ENCODE results near the gene WBP4.
A peak's percentile ranks its signal among the peaks of the same experiment; 100 is the strongest.
"Not testable (repeated sequence)": the region's sequence is repeated elsewhere in the genome, so short reads cannot be mapped to it uniquely, and the experiment has no call there.

Gene WBP4

DNA sequence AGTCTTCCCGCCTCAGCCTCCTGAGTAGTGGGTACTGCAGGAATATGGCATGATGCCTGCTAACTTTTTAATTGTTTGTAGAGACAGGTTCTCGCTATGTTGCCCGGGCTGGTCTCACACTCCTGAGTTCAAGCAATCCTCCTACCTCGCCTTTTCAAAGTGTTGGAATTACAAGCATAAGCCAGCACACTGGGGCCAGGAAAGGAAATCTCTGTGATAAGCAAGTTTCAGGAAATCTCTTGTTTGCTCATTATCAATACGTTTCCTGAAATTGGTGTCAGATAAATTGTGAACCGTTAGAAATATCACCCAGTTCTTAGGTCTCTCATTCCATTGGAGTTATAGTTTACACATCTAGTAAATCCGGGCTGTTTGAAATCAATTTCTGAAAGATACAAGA lies 14.2 kb downstream of the WBP4 start:
- DNase-seq = no peak

DNA sequence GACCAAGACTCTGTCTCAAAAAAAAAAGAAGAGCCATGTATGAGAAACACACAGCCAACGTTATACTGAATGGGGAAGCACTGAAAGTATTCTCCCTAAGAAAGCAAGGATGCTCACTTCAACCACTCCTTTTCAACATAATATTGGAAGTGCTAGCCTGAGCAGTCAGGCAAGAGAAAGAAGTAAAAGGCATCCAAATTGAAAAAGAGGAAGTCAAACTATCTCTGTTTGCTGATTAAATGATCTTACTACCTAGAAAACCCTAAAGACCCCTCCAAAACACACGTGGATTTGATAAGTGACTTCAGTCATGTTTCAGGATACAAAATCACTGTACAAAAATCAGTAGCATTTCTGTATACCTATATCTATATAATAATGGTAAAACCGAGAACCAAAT lies 16.2 kb downstream of the WBP4 start:
- DNase-seq = no peak

DNA sequence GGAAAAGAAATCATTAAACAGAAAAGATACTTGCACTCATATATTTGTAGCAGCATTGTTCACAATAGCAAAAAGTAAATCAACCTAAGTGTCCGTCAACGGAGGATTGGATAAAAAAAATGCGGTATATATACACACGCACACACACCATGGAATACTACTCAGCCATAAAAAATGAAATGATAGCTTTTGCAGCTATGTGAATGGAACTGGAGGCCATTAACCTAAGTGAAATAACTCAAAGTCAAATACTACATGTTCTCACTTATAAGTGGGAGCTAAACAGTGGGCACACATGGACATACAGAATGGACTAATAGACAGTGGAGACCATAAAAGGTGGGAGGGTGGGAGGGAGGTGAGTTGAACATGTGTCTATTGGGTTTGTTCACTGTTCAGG lies 18.4 kb downstream of the WBP4 start:
- no peak for DNase-seq

DNA sequence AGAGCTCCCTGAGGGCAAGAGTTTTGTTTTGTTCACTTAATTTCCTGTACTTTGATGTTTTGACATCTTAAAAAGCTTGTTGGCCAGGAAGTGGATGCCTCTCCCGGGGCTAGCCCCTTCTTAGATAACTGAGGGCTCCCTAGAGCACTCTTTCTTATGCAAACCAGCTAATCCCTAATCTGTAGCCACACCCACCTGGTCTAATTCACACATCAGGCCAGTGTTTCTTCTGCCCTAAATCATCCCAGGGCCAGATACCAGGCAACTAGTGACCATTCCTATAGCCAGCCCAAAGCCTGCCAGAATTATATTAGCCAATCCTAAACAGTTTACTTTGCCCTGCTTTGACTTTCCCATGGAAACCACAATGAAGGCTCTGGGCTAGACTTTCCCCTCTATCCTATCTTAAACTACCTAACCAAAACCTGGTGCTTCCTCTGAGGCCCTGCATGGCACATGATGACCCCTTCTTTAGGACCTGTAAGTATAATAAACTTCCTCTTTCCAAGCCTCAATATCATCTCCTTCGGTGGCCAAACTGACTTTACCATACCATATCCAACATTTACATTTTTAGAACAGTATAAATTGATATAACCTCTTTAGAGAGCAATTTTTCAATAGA lies 24.8 kb downstream of the WBP4 start:
- DNase-seq = no peak

DNA sequence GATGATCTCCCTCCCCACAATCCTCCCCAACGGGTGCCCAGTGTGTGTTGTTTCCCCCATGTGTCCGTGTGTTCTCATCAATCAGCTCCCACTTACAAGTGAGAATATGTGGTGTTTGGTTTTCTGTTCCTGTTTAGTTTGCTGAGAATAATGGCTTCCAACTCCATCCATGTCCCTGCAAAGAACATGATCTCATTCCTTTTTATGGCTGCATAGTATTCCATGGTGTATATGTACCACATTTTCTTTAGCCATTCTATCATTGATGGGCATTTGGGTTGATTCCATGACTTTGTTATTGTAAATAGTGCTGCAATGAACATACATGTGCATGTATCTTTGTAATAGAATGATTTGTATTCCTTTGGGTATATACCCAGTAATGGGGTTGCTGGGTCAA lies 34.4 kb downstream of the WBP4 start:
- not testable (repeated sequence) for DNase-seq

DNA sequence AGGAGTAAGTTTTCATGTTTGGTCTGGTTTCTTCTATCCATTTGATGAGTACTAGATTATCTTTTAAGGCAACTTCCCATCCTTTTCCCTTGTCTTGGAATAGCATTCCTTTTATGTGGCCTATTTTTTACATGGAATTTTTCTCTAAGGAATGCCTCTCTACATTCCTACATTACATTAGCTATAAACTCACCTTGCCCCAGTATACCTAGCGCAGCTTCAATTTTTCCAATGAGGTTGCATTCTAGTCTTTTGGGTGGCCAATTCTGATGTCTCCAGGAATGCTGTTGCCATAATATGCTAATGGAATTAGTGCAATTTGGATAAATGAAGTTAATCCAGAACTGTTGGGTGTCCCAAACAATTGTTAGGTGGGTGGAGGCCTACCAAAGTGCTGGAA lies 37.5 kb downstream of the WBP4 start:
- no peak for DNase-seq

DNA sequence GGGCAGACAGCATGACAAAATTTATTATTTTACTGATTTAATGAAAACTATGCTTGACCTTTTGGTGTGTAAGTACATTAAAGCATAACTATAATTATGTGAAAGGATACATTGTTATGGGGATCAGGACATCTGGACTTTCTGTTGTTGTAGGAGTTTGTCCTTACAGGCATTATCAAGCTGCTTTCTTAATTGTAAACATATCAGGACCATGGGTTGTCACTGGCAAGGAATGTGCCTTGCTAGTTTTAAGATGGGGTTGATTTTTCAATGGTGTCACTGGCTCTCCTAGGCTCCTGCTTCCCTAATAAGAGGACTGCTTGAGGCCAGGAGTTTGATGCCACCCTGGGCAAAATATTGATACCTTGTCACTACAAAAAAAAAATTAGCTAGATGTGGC lies 38.7 kb downstream of the WBP4 start:
- DNase-seq = no peak

DNA sequence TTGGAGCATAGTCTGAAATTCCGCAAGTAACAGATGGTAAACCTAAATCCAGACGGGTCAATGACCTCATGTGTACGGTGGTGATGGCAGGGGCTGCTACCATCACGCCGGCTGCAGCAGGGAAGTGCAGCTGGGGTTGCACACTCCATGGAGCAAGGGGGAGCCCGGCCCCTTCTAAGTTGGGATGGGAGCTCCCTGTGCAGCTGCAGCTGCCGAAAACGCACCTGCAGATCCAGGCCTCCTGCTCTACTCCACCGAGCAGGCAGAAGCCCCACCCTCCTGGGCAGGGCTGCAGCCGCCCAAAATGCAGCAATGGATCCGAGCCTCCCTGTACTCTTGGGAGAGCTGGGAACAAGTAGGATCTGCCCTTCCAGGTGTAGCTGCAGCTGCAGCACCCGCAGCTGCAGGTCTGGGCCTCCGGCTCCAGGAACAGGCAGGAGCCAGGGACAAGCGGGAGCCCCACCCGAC lies 45.8 kb downstream of the WBP4 start:
- no peak for DNase-seq

DNA sequence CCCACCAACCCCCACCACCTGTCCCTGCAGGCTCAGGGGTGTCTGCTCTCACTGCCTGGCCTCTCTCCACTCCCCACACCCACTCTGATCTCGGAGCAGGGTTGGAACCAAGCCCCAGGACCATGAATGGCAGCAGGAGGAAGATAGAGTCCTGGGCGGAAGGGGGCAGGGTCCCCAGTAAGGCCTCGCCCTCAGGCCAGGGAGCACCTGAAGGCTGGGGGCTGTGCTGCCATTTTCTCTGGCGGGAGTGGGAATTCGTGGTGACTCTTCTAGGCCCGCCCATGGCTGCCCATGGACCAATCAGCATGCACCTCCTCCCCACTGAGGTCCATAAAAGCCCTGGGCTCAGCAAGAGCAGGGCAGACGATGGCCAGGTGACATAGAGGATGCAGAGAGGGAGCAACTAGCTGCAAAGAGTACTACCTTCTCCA lies 46.3 kb downstream of the WBP4 start:
- DNase-seq = no peak

DNA sequence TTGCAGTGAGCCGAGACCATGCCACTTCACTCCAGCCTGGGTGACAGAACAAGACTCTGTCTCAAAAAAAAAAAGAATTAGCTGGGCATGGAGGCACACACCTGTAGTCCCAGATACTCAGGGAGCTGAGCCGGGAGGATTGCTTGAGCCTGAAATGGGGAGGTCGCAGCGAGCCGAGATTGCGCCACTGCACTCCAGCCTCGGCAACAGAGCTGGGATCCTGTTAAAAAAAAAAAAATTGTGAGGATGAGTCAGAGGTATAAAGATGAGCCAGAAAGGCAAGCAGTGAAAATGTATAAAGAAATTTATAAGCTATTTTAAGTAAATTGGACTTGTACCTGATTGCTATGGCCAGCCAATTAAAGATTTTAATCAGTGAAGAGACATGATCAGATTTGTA lies 50.1 kb downstream of the WBP4 start:
- DNase-seq = no peak

DNA sequence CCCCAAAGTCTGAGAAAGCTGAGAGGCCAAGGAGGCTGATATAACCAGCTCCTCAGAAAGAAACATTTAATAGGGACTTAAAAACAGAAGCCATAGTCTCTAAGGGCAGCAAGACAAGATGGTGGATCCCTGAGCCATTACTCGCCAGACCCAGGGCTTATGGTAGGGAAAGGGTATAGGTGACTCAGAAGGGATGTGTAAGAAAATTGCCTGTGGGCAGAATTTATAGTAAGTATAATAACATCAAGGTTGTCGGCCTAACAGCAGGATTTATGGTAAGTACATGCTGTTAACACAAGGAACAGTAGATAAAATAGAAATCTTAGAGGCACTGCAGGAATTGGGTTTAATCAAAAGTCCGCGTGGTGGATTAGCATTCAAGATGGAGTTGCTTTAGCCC lies 56.6 kb downstream of the WBP4 start:
- no peak for DNase-seq

DNA sequence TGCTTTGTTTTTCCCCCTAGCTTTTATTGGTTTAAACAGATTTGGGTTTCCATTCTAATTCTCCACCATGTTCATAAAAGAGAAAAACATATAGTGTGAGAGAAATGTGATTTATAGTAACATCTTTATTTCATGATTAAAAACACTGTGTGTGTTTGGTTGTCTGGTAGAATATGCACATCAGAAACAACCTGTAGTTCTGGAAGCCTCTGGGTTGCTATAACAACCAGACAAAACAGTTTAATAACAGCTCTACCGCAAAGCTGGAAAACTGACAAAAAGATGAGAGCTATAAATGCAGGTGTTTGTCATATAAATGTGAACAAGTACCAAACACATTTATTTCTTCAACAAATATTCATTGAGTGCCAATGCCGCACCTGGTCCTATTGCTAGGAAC lies 61.5 kb downstream of the WBP4 start:
- peak in 1 of 56 donors; percentile 6 for DNase-seq

DNA sequence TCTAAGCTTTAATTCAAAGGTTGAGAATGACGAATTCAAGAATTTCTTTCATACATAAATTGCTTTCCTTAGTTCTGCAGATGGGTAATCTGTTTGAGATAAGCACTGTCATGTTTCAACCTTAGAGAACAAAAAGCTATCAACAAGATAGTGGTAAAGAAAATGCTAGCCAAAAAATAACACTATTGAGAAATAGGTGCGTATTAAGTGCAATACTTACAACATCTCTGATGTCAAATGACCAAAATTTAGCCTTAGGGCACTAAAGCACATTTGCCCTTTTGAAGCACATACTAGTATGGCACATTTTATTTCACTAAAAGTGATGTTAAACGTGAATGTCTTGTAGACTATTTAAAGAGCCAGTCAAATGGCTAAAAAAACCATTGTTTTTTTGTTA lies 66.4 kb downstream of the WBP4 start:
- no peak for DNase-seq

DNA sequence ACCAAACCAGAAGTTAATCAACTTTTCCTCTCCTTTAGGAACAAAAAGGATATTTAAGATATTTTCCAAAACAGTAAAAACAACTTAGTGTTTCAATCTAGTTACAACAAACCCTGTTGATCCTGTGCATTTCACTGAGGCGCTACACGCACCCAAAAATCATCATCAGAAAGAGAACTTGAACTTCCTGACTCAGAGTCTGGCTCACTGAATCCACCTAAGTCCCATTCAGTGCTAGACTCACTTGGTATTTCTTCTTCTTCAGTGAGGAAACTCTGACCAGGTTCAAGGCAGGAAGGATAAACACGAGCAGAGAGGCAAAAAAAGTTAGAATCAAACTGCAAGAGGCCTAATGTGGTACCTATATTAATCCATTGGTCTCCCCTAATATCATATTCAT lies 69.0 kb downstream of the WBP4 start:
- DNase-seq = no peak

DNA sequence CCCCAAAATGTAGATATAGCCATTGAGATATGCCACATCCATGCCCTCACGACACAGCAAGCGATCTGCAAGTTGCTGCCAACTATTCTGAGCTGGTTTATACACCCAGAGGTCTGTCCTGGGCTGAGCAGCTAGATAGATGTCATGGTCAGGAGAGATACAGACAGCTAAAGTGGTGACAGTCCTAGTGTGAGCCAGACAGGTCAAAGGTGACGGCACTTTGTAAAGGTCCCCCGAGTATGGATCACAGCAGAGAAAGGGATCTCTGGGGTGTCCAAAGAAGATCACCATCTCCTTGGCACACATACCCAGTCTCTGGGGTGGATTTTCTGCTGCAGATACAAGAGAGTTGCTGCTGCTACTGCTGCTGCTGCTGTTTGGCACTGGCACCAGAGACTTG lies 69.9 kb downstream of the WBP4 start:
- not testable (repeated sequence) for DNase-seq

DNA sequence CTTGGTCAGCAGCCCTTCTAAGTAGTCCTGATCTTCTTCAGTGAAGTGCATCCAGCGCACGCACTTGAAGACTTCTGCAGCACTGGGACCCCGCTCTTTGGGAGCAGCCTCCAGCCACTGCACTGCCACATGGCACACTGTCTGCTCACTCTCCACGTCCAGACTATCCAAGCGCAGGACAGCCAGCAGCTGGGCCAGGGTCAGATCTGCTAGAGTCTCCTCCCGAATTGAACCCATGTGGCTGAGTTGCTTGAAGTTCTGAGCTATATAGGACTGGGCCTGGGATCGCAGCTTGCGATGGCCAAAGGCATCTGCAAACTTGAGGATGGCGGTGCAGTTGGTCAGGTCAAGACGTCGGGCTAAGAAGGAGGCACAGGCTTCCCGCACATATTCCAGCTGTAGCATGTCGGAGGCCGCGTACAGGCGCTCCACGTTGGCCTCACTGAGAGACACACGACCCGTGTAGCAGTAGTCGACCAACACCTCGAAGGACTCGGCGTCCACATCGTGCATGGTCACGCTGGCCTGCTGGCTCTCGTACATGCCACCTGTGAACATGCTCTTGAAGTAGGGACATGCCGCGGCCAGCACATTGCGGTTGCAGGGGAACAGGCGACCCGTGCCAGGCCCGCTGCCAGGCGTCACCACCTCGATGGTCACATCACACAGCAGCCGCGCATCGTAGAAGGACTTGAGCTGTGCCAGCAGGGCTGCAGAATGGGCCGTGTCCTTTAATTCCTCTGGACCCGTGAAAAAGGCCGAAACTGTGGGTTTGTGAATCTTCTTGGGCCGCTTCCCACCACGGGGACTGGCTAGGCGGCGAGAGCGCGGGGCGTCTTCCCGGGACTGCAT lies 70.6 kb downstream of the WBP4 start:
- peak in 6 of 56 donors; percentile 10 to 74 (median 57) for DNase-seq

DNA sequence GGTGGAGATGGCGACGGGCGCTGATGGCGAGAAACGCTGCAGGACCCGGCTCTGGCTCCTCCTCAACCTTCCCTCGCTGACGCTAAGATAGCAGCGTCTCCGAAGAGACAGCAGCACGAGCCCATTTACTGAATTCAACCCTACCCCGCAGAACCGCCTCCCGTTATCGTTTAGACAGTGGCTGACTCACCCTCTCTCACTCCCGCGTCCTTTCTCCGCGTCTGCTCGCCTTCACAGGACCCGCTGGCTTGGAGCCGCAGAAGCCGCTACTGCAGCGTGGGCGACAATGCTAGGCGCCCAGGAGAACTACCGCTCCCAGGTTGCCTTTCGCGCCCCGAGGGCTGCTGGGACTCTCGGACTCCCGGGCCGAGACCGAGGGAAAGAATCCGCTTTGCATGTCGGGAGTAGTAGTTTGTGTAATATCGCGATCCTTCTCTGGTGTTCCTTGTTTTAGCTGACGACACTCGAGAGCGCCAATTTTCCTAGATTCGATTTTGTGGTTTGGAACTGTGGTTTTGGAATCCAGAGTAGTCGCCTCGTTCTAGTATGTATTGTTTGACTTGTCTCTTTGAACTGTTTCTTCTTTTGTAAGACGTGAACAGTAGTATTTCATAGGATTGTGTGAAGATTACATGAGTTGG lies 71.3 kb downstream of the WBP4 start, which contains the start of gene KBTBD6:
KBTBD6 (minus strand) TSS at position 291 of the 641 bp plus-strand sequence. CDS start 291 bp downstream, outside the sequence.
- DNase-seq = peak; percentile 72 to 98 (median 95)

All from nucleus accumbens (tissue), 56 donors.